Measurements from ENCODE around the gene VSTM4. TPM values are rescaled to one million over a fixed set of nuclear protein-coding genes. Genes with fewer than 3 reads are reported as not detected.

Gene VSTM4
- total and polyA plus RNA-seq, 2 experiments from 2014 or later: 0.21 to 0.66 TPM

DNA sequence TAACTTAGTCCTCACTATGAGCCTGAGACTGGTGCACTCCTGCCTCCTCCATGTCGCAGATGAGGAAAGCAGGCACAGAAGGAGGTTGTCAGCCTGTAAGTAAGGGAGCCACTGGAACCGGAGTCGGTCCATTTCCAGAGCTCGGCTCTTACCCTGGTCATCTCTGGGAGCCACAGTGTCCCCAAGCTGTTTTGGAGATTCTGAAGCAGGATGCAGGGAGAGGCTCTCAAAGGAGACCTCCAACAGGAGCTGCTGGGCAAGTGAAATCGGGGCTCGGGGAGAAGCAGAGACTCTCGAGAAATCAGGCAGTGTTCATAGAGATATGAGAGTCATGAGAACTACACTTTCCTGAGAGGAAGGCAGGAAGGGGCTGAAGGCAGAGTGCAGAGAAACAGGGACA, 39.0 kb downstream of the VSTM4 start:
- Histone ChIP-seq H3K27ac (ENCODE audit: low read depth) (no peak overlapping the region), H4K20me1 (replicated peaks; ENCODE audit: insufficient read depth) (no peaks in the 10 kb centered on the region), H3K4me2 (no peak overlapping the region), H3K4me1 (ENCODE audit: insufficient read depth) (no peaks in the 10 kb centered on the region), H3K4me3 (no peak overlapping the region), H2AFZ (no peak overlapping the region), H3K36me3 (ENCODE audit: insufficient read depth) (no peaks in the 10 kb centered on the region), H3K9me2 (ENCODE audit: insufficient read depth) (no peaks in the 10 kb centered on the region), H3F3A (replicated peaks; ENCODE audit: low read depth) (no peaks in the 10 kb centered on the region), H3K27me3 (ENCODE audit: insufficient read depth) (no peaks in the 10 kb centered on the region), H3K79me2 (replicated peaks; ENCODE audit: insufficient read depth) (no peaks in the 10 kb centered on the region)
- TF ChIP-seq, protein P1, sequence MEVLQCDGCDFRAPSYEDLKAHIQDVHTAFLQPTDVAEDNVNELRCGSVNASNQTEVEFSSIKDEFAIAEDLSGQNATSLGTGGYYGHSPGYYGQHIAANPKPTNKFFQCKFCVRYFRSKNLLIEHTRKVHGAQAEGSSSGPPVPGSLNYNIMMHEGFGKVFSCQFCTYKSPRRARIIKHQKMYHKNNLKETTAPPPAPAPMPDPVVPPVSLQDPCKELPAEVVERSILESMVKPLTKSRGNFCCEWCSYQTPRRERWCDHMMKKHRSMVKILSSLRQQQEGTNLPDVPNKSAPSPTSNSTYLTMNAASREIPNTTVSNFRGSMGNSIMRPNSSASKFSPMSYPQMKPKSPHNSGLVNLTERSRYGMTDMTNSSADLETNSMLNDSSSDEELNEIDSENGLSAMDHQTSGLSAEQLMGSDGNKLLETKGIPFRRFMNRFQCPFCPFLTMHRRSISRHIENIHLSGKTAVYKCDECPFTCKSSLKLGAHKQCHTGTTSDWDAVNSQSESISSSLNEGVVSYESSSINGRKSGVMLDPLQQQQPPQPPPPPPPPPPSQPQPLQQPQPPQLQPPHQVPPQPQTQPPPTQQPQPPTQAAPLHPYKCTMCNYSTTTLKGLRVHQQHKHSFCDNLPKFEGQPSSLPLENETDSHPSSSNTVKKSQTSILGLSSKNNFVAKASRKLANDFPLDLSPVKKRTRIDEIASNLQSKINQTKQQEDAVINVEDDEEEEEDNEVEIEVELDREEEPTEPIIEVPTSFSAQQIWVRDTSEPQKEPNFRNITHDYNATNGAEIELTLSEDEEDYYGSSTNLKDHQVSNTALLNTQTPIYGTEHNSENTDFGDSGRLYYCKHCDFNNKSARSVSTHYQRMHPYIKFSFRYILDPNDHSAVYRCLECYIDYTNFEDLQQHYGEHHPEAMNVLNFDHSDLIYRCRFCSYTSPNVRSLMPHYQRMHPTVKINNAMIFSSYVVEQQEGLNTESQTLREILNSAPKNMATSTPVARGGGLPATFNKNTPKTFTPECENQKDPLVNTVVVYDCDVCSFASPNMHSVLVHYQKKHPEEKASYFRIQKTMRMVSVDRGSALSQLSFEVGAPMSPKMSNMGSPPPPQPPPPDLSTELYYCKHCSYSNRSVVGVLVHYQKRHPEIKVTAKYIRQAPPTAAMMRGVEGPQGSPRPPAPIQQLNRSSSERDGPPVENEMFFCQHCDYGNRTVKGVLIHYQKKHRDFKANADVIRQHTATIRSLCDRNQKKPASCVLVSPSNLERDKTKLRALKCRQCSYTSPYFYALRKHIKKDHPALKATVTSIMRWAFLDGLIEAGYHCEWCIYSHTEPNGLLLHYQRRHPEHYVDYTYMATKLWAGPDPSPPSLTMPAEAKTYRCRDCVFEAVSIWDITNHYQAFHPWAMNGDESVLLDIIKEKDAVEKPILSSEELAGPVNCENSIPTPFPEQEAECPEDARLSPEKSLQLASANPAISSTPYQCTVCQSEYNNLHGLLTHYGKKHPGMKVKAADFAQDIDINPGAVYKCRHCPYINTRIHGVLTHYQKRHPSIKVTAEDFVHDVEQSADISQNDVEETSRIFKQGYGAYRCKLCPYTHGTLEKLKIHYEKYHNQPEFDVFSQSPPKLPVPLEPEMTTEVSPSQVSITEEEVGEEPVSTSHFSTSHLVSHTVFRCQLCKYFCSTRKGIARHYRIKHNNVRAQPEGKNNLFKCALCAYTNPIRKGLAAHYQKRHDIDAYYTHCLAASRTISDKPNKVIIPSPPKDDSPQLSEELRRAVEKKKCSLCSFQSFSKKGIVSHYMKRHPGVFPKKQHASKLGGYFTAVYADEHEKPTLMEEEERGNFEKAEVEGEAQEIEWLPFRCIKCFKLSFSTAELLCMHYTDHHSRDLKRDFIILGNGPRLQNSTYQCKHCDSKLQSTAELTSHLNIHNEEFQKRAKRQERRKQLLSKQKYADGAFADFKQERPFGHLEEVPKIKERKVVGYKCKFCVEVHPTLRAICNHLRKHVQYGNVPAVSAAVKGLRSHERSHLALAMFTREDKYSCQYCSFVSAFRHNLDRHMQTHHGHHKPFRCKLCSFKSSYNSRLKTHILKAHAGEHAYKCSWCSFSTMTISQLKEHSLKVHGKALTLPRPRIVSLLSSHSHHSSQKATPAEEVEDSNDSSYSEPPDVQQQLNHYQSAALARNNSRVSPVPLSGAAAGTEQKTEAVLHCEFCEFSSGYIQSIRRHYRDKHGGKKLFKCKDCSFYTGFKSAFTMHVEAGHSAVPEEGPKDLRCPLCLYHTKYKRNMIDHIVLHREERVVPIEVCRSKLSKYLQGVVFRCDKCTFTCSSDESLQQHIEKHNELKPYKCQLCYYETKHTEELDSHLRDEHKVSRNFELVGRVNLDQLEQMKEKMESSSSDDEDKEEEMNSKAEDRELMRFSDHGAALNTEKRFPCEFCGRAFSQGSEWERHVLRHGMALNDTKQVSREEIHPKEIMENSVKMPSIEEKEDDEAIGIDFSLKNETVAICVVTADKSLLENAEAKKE (CRISPR knock-in tag; IDR thresholded peaks at IDR 0.05): no peak
- TF ChIP-seq EZH2phosphoT487 (IDR thresholded peaks at IDR 0.05; ENCODE audit: unreplicated experiment) (no peak), STAT1 (IDR thresholded peaks at IDR 0.05; ENCODE audit: unreplicated experiment) (no peak), ZNF114 (CRISPR knock-in tag; IDR thresholded peaks at IDR 0.05) (no peak)
- TF ChIP-seq, protein P2, sequence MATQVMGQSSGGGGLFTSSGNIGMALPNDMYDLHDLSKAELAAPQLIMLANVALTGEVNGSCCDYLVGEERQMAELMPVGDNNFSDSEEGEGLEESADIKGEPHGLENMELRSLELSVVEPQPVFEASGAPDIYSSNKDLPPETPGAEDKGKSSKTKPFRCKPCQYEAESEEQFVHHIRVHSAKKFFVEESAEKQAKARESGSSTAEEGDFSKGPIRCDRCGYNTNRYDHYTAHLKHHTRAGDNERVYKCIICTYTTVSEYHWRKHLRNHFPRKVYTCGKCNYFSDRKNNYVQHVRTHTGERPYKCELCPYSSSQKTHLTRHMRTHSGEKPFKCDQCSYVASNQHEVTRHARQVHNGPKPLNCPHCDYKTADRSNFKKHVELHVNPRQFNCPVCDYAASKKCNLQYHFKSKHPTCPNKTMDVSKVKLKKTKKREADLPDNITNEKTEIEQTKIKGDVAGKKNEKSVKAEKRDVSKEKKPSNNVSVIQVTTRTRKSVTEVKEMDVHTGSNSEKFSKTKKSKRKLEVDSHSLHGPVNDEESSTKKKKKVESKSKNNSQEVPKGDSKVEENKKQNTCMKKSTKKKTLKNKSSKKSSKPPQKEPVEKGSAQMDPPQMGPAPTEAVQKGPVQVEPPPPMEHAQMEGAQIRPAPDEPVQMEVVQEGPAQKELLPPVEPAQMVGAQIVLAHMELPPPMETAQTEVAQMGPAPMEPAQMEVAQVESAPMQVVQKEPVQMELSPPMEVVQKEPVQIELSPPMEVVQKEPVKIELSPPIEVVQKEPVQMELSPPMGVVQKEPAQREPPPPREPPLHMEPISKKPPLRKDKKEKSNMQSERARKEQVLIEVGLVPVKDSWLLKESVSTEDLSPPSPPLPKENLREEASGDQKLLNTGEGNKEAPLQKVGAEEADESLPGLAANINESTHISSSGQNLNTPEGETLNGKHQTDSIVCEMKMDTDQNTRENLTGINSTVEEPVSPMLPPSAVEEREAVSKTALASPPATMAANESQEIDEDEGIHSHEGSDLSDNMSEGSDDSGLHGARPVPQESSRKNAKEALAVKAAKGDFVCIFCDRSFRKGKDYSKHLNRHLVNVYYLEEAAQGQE (IDR thresholded peaks at IDR 0.05; ENCODE audit: unreplicated experiment): no peak
- no peak for ATAC-seq
- peaks cover 11% of the 10 kb centered on the region for H3K27me3 Mint-ChIP-seq (ENCODE audit: insufficient read depth, low read depth, poor library complexity)
- H3K27ac Mint-ChIP-seq: 0 out of 2 replicates have a peak overlapping the region, but pooled peaks have one; percentile 8
- H3K9me3 Mint-ChIP-seq: no peaks in the 10 kb centered on the region
- peaks cover 8% of the 10 kb centered on the region for H3K4me1 Mint-ChIP-seq
- H3K36me3 Mint-ChIP-seq (ENCODE audit: low read depth): no peaks in the 10 kb centered on the region
- no peak overlapping the region for H3K4me3 Mint-ChIP-seq
- no peak for DNase-seq (ENCODE audit: low spot score)

Data from GM23338 (cell line).